ENCODE data around the gene CYP3A4.
"Not testable (repeated sequence)": the region's sequence is repeated elsewhere in the genome, so short reads cannot be mapped to it uniquely, and the experiment has no call there.

- not testable (repeated sequence) for TF ChIP-seq CTCF (IDR thresholded peaks at IDR 0.05; ENCODE audit: low read length); EZH2 (optimal IDR thresholded peaks at IDR 0.05; ENCODE audit: low read depth, low read length); EZH2phosphoT487 (IDR thresholded peaks at IDR 0.05; ENCODE audit: low read length)
Measured at GRCh38 chr7:99803118-99803517, 19.1 kb upstream of the CYP3A4 start.
